ENCODE results near the gene DDAH2. TPM values are rescaled to one million over a fixed set of nuclear protein-coding genes. Genes with fewer than 3 reads are reported as not detected.

The DDAH2 gene
- total and polyA plus RNA-seq, 10 of the 15 experiments (the other 5 are each of a cell fraction or from before 2014, with no cell fraction given): 0.35 to 9.9 (median 6.2) TPM

- Histone ChIP-seq H3K4me2 (ENCODE audit: control insufficient read depth, insufficient read depth) (peak overlapping the region; percentile 98), H3K9me3 (replicated peaks; ENCODE audit: control insufficient read depth, insufficient read depth, low read length) (no peaks in the 10 kb centered on the region), H2AFZ (ENCODE audit: control insufficient read depth, low read depth, low read length) (no peak overlapping the region), H3K79me2 (ENCODE audit: control insufficient read depth, insufficient read depth, low read length) (peaks cover 22% of the 10 kb centered on the region), H3K4me1 (ENCODE audit: control insufficient read depth, insufficient read depth, low read length) (peaks cover 33% of the 10 kb centered on the region), H4K20me1 (ENCODE audit: control insufficient read depth, insufficient read depth) (0 out of 2 replicates have a peak, but pooled peaks cover 4% of the 10 kb centered on the region), H3K27me3 (replicated peaks in 1 of 2; ENCODE audit: control insufficient read depth in 2 of 2, insufficient read depth in 2 of 2, low read length in 1 of 2) (no peaks in the 10 kb centered on the region), H3K9ac (ENCODE audit: control insufficient read depth, insufficient read depth, low read length) (peak overlapping the region; percentile 25; the same call in 1 of the 2 replicates), H3K27ac (ENCODE audit: control insufficient read depth, insufficient read depth) (peak overlapping the region; percentile 13; the same call in 1 of the 2 replicates), H3K4me3 (peak overlapping the region; percentile 78), H3K36me3 (ENCODE audit: control insufficient read depth in 2 of 2, insufficient read depth in 2 of 2, low read length in 1 of 2) (peaks cover 6 to 15% of the 10 kb centered on the region in 2 experiments)
- WGBS (ENCODE audit: insufficient coverage, insufficient replicate concordance, low lambda C conversion rate, missing lambda C conversion rate): 4% methylated on average over 45 of the region's 46 CpGs
- ChIA-PET SMC1A (ENCODE audit: uncharacterized antibody, unreplicated experiment) (interaction anchor here (0.6 to 5.3 kb wide), 17 partner anchors 9 to 107 kb away, joined by 3 to 45 read pairs (median 3); partner anchors contain the start of genes ABHD16A, CLIC1, HSPA1A and HSPA1L), CTCF (interaction anchor here (0.5 to 15.8 kb wide), 20 partner anchors 9 to 221 kb away, joined by 3 to 208 read pairs (median 5); partner anchors contain the start of genes HSPA1B, LY6G5C, MSH5 and VARS1), RAD21 (ENCODE audit: unreplicated experiment) (interaction anchor here (0.7 to 3.6 kb wide), 19 partner anchors 9 to 465 kb away, joined by 3 to 44 read pairs (median 4); partner anchors contain the start of genes ABHD16A, HSPA1A, HSPA1B and HSPA1L), POLR2A (interaction anchor here (0.9 to 2.8 kb wide), 10 partner anchors 9 to 327 kb away, joined by 3 to 30 read pairs (median 3); partner anchors contain the start of genes HSPA1B, MSH5 and NEU1)
- no TSS peak for BruUV-seq (replicated peaks)
- in situ Hi-C loops (cut with MboI) (no loop called here), intact Hi-C loops (cut with micrococcal nuclease; ENCODE audit: unreplicated experiment) (loop anchor here (1.0 to 5.0 kb wide), 4 partner anchors 39 to 97 kb away; partner anchors contain the start of genes HSPA1B and LY6G5C)
- FAIRE-seq: no peak
- peak; percentile 78 for ATAC-seq
- DNase-seq (ENCODE audit: low read depth, low spot score): no peak
- TF ChIP-seq MLLT1 (IDR thresholded peaks at IDR 0.05) (no peak), SP1 (IDR thresholded peaks at IDR 0.05; ENCODE audit: low read depth, low read length) (peak; percentile 17), ZBED1 (IDR thresholded peaks at IDR 0.05; ENCODE audit: borderline replicate concordance) (peak; percentile 69; the same call in 1 of the 2 replicates), ZNF217 (IDR thresholded peaks at IDR 0.05) (peak; percentile 19; the same call in 1 of the 2 replicates), E2F8 (IDR thresholded peaks at IDR 0.05; ENCODE audit: low read depth, partially characterized antibody) (peak; percentile 42), POLR2AphosphoS2 (IDR thresholded peaks at IDR 0.05; ENCODE audit: low read depth, low read length) (0 out of 2 replicates have a peak, but pooled peaks have one; percentile 28), SMAD5 (IDR thresholded peaks at IDR 0.05; ENCODE audit: low read depth) (peak; percentile 53), POU2F2 (IDR thresholded peaks at IDR 0.05; ENCODE audit: borderline replicate concordance, low read depth, low read length) (peak; percentile 39; the same call in 1 of the 3 replicates), BACH1 (IDR thresholded peaks at IDR 0.05; ENCODE audit: borderline replicate concordance) (peak; percentile 77; the same call in 1 of the 2 replicates), IKZF1 (conservative IDR thresholded peaks at IDR 0.05) (0 out of 2 replicates have a peak, but pooled peaks have one; percentile 13), BCL3 (IDR thresholded peaks at IDR 0.05; ENCODE audit: borderline replicate concordance, insufficient read depth, low read depth, low read length, poor library complexity, severe bottlenecking) (peak; percentile 42), BRCA1 (IDR thresholded peaks at IDR 0.05; ENCODE audit: low read depth, low read length) (0 out of 2 replicates have a peak, but pooled peaks have one; percentile 1), PAX5 (IDR thresholded peaks at IDR 0.05; ENCODE audit: borderline replicate concordance, low read depth, low read length) (0 out of 2 replicates have a peak, but pooled peaks have one; percentile 2), MTA3 (IDR thresholded peaks at IDR 0.05; ENCODE audit: borderline replicate concordance, low read length) (no peak)
These were observed 1.0 kb upstream of the DDAH2 start for GRCh38 chr6:31729979-31730630.
